SK-N-SH treated with all-trans-retinoic acid at 6 μM for 48 hours (cell line): ENCODE measurements around the gene DIAPH3.

Source experiments
- CSDC2 ChIP-seq: fragments of 250-450 bp; sonication (Bioruptor Pico); IDR thresholded peaks from 2 replicates; pipeline ENCODE4 v1.5.0; 2020; ENCODE audit warnings: mild to moderate bottlenecking, moderate library complexity
- PATZ1 ChIP-seq: fragments of 250-450 bp; sonication (Bioruptor Pico); IDR thresholded peaks from 2 replicates; pipeline ENCODE4 v1.8.0; 2020; ENCODE audit warnings: mild to moderate bottlenecking, moderate library complexity, borderline replicate concordance
- PPARA ChIP-seq: fragments of 250-450 bp; sonication (Bioruptor Pico); IDR thresholded peaks from 2 replicates; pipeline ENCODE4 v1.5.0; 2020; ENCODE audit warnings: mild to moderate bottlenecking, borderline replicate concordance
- ZFP3 ChIP-seq: fragments of 250-450 bp; sonication (Bioruptor Pico); IDR thresholded peaks from 2 replicates; pipeline ENCODE4 v1.5.0; 2020; ENCODE audit warnings: mild to moderate bottlenecking, moderate library complexity
- ZFP30 ChIP-seq: fragments of 450-650 bp; formaldehyde crosslinking; IDR thresholded peaks from 2 replicates; pipeline ENCODE4 v1.5.0; 2022; ENCODE audit warnings: mild to moderate bottlenecking, moderate library complexity
- ZNF565 ChIP-seq: fragments of 450-650 bp; formaldehyde crosslinking; conservative IDR thresholded peaks from 2 replicates; pipeline ENCODE4 v1.5.0; 2020; ENCODE audit warnings: low read depth, mild to moderate bottlenecking, moderate library complexity

- TF ChIP-seq PATZ1 (CRISPR knock-in tag) = no peak
- no peak for TF ChIP-seq CSDC2 (CRISPR knock-in tag)
- TF ChIP-seq ZFP30 (CRISPR knock-in tag) = no peak
- TF ChIP-seq PPARA = no peak
- TF ChIP-seq ZFP3 (CRISPR knock-in tag) = no peak
- no peak for TF ChIP-seq ZNF565 (CRISPR knock-in tag)
Measured at GRCh38 chr13:59978862-59979261, 184.9 kb downstream of the DIAPH3 start.
